ENCODE measurements around the gene TFDP2.

- TF ChIP-seq EZH2 (IDR thresholded peaks at IDR 0.05; ENCODE audit: insufficient read depth, poor library complexity, severe bottlenecking) (no peak), EZH2phosphoT487 (IDR thresholded peaks at IDR 0.05; ENCODE audit: insufficient read depth, low read depth) (no peak)
Measured at GRCh38 chr3:142151828-142152227, 2.5 kb upstream of the TFDP2 start.

Data from GM23248 (cell line).